Subcutaneous adipose tissue (tissue), 4 donors: ENCODE measurements around the gene THAP6. TPM values are rescaled to one million over a fixed set of nuclear protein-coding genes. Genes with fewer than 3 reads are reported as not detected.

Source experiments
- CTCF ChIP-seq: fragments of 450-650 bp; IDR thresholded peaks from one replicate; pipeline ENCODE4 v1.5.1; 2016; ENCODE audit warnings: low read depth, mild to moderate bottlenecking, control low read depth, antibody characterized with exemption, moderate library complexity
- total RNA-seq, 4 donors: library from RNA; depleted of rRNA; stranded (reverse); fragments of >200 nt; gene quantifications; one replicate each; pipeline ENCODE4 v1.1.0, GENCODE V29; 2016

The THAP6 gene
- total RNA-seq, 4 donors from 2014 or later, result 25.3 to 33.3 (median 29.1) TPM

GRCh38 chr4:75495476-75495875, 18.8 kb upstream of the THAP6 start:
- TF ChIP-seq CTCF, result no peak

GRCh38 chr4:75496406-75496805, 17.9 kb upstream of the THAP6 start:
- TF ChIP-seq CTCF, result no peak

- TF ChIP-seq CTCF, result no peak
These were observed 17.1 kb upstream of the THAP6 start for GRCh38 chr4:75497133-75497532.

GRCh38 chr4:75498041-75498440, 16.2 kb upstream of the THAP6 start:
- TF ChIP-seq CTCF, result no peak

- TF ChIP-seq CTCF, result no peak
These were observed 14.4 kb upstream of the THAP6 start for GRCh38 chr4:75499900-75500299.

GRCh38 chr4:75502671-75503070, 11.6 kb upstream of the THAP6 start:
- no peak for TF ChIP-seq CTCF

- TF ChIP-seq CTCF, result no peak
These were observed 8.6 kb upstream of the THAP6 start for GRCh38 chr4:75505630-75506029.
